ENCODE data around the gene MVB12A. TPM values are rescaled to one million over a fixed set of nuclear protein-coding genes. Genes with fewer than 3 reads are reported as not detected.

The MVB12A gene
- total RNA-seq, 6 donors from 2014 or later, result 25.1 to 55.2 (median 49.1) TPM

DNA sequence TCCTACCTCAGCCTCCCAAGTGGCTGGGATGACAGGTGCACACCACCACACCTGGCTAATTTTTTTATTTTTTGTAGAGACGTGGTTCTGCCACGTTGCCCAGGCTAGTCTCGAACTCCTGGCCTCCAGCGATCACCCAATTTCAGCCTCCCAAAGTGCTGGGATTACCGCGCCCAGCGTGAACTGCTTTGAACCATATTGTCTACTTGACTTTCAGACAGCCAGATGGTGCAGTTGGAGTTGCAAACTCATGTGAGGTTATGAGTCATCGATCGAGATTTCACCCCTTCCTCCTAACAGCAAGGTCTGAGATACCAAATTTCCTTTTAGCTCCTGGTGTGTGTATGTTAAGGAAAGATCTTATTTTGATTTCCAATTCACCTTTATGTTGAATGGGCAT lies 53.2 kb downstream of the MVB12A start:
- Histone ChIP-seq H3K27ac (peak overlapping the region in 2 of 4 donors; percentile 18 to 57), H3K4me3 (no peak overlapping the region), H3K9me3 (no peaks in the 10 kb centered on the region), H3K4me1 (peaks cover 32 to 59% (median 41%) of the 10 kb centered on the region in 4 donors), H3K36me3 (no peaks in the 10 kb centered on the region), H3K27me3 (no peaks in the 10 kb centered on the region)
- DNase-seq (peak in 1 of 2 donors; percentile 35), ATAC-seq (ENCODE audit: low FRiP score in 2 of 2) (no peak)
- no peak for TF ChIP-seq POLR2A (IDR thresholded peaks at IDR 0.05)
- TF ChIP-seq CTCF (IDR thresholded peaks at IDR 0.05), result no peak
- no peak for TF ChIP-seq EP300 (IDR thresholded peaks at IDR 0.05)
- TF ChIP-seq POLR2AphosphoS5 (IDR thresholded peaks at IDR 0.05), result no peak
- WGBS, 2 donors, result 70 to 86% methylated on average over 9 of the region's 9 CpGs

Other genes with a start within 250 kb of the MVB12A start
- 10 to 100 TPM; 21.6 to 49.3 (median 23.9) TPM for gene USE1, start 204.7 kb upstream of the MVB12A start, total RNA-seq
- gene OCEL1, start 193.8 kb upstream of the MVB12A start, total RNA-seq, result 10 to 100 TPM; 12.3 to 37.7 (median 25.8) TPM
- gene NR2F6, start 174.1 kb upstream of the MVB12A start, total RNA-seq, result 10 to 100 TPM; 55.5 to 86.8 (median 63.1) TPM
- gene USHBP1, start 155.3 kb upstream of the MVB12A start, total RNA-seq, result 10 to 100 TPM in 4 of 6 donors, 1 to 10 TPM in 2; 9.1 to 21.4 (median 10.7) TPM
- 10 to 100 TPM; 45.1 to 95.3 (median 82.3) TPM for gene BABAM1, start 152.6 kb upstream of the MVB12A start, total RNA-seq
- gene ANKLE1, start 138.1 kb upstream of the MVB12A start, total RNA-seq, result 10 to 100 TPM in 1 of 6 donors, 1 to 10 TPM in 3, under 1 TPM in 2; 0.57 to 13.6 (median 1.4) TPM
- gene ABHD8, start 116.6 kb upstream of the MVB12A start, total RNA-seq, result 10 to 100 TPM; 19.7 to 23.4 (median 21.2) TPM
- gene MRPL34, start 114.2 kb upstream of the MVB12A start, total RNA-seq, result 100 to 1,000 TPM in 5 of 6 donors, 10 to 100 TPM in 1; 98.3 to 176 (median 122) TPM
- 10 to 100 TPM; 11.5 to 42.8 (median 28.4) TPM for gene DDA1, start 110.5 kb upstream of the MVB12A start, total RNA-seq
- 10 to 100 TPM in 4 of 6 donors, 1 to 10 TPM in 2; 9.0 to 45.1 (median 16.4) TPM for gene ANO8, start 85.2 kb upstream of the MVB12A start, total RNA-seq
- 10 to 100 TPM; 14.9 to 95.3 (median 26.4) TPM for gene GTPBP3, start 82.5 kb upstream of the MVB12A start, total RNA-seq
- gene PLVAP, start 42.7 kb upstream of the MVB12A start, total RNA-seq, result 100 to 1,000 TPM in 1 of 6 donors, 10 to 100 TPM in 1, 1 to 10 TPM in 4; 1.0 to 103 (median 6.9) TPM
- gene CCDC194, start 25.9 kb upstream of the MVB12A start, total RNA-seq, result 1 to 10 TPM in 2 of 6 donors, under 1 TPM in 1, not detected in 3; 0.83 to 2.2 (median 2.1) TPM
- 100 to 1,000 TPM in 1 of 6 donors, 10 to 100 TPM in 5; 30.4 to 197 (median 74.1) TPM for gene BST2, start 14.4 kb upstream of the MVB12A start, total RNA-seq
- under 1 TPM in 1 of 6 donors, not detected in 5; 0.14 TPM for gene TMEM221, start 28.6 kb downstream of the MVB12A start, total RNA-seq
- gene NXNL1, start 40.9 kb downstream of the MVB12A start, total RNA-seq, result not detected
- 10 to 100 TPM; 21.0 to 88.0 (median 30.8) TPM for gene SLC27A1, start 50.5 kb downstream of the MVB12A start, total RNA-seq
- gene PGLS, start 91.6 kb downstream of the MVB12A start, total RNA-seq, result 100 to 1,000 TPM in 3 of 6 donors, 10 to 100 TPM in 3; 50.6 to 117 (median 99.7) TPM
- gene COLGALT1, start 135.6 kb downstream of the MVB12A start, total RNA-seq, result 100 to 1,000 TPM in 4 of 6 donors, 10 to 100 TPM in 2; 58.3 to 151 (median 116) TPM